NCI-H146 treated with DMSO at 0.1 percent for 48 hours (cell line): ENCODE measurements around the gene FFAR1.

Experiments
- DNase-seq: peaks from one replicate; lab custom pipeline; 2025; ENCODE audit not compliant: unreplicated experiment; lab: John Stamatoyannopoulos, UW

Gene FFAR1

GRCh38 chr19:35383536-35383935, 35.8 kb downstream of the FFAR1 start:
- no peak for DNase-seq

- no peak for DNase-seq
These were observed 40.8 kb downstream of the FFAR1 start for GRCh38 chr19:35388277-35389054.

GRCh38 chr19:35389192-35389861, 41.6 kb downstream of the FFAR1 start:
- no peak for DNase-seq

- no peak for DNase-seq
These were observed 45.3 kb downstream of the FFAR1 start for GRCh38 chr19:35392742-35393715.

- DNase-seq, result no peak
These were observed 47.9 kb downstream of the FFAR1 start for GRCh38 chr19:35395382-35396199.

GRCh38 chr19:35396240-35396885, 48.7 kb downstream of the FFAR1 start:
- no peak for DNase-seq

- no peak for DNase-seq
These were observed 49.4 kb downstream of the FFAR1 start for GRCh38 chr19:35397064-35397463.
